ENCODE data around the gene LBH. TPM values are rescaled to one million over a fixed set of nuclear protein-coding genes. Genes with fewer than 3 reads are reported as not detected.

The LBH gene
- total and polyA plus RNA-seq, 2 of the 13 experiments (the other 11 are each of a cell fraction or from before 2014, with no cell fraction given), result 0.09 to 0.25 TPM

- TF ChIP-seq ZNF318 (CRISPR knock-in tag; IDR thresholded peaks at IDR 0.05) (no peak), ZNF280B (CRISPR knock-in tag; IDR thresholded peaks at IDR 0.05; ENCODE audit: borderline replicate concordance) (no peak), SNAPC2 (CRISPR knock-in tag; IDR thresholded peaks at IDR 0.05) (no peak), NFATC3 (CRISPR knock-in tag; IDR thresholded peaks at IDR 0.05) (no peak)
Measured at GRCh38 chr2:30259071-30259470, 27.7 kb downstream of the LBH start (continued).
